ENCODE measurements around the gene CAMK2A. TPM values are rescaled to one million over a fixed set of nuclear protein-coding genes. Genes with fewer than 3 reads are reported as not detected.

Gene CAMK2A
- total RNA-seq, 1 experiment from 2014 or later, result 0.33 TPM

- Histone ChIP-seq H3K4me1 (ENCODE audit: insufficient read depth, low read length) (peaks cover 5% of the 10 kb centered on the region; the same call in 1 of the 2 replicates), H3K9ac (ENCODE audit: extremely low read depth, insufficient read length, low read length) (peak within 1 kb of the TSS; percentile 43), H2BK20ac (ENCODE audit: low read depth, low read length, poor library complexity, severe bottlenecking) (no peak within 1 kb of the TSS), H3K9me3 (ENCODE audit: control insufficient read depth, low read depth, low read length) (no peaks in the 10 kb centered on the region), H4K20me1 (ENCODE audit: control insufficient read depth, insufficient read depth, insufficient read length) (no peaks in the 10 kb centered on the region), H2AK5ac (ENCODE audit: insufficient read length, low read length) (no peak within 1 kb of the TSS), H4K8ac (replicated peaks; ENCODE audit: insufficient read length, low read depth, low read length) (no peak within 1 kb of the TSS), H2BK120ac (ENCODE audit: low read depth, low read length, poor library complexity, severe bottlenecking) (no peak within 1 kb of the TSS), H3K14ac (ENCODE audit: insufficient read depth, low read length) (no peak within 1 kb of the TSS), H3K23ac (ENCODE audit: insufficient read length, low read depth, low read length) (no peak within 1 kb of the TSS), H3K18ac (ENCODE audit: insufficient read length, low read depth, low read length) (peak within 1 kb of the TSS; percentile 23), H2BK5ac (ENCODE audit: insufficient read length, low read length) (no peak within 1 kb of the TSS), H3K4ac (ENCODE audit: low read depth, low read length) (no peak within 1 kb of the TSS), H3K4me2 (ENCODE audit: insufficient read depth, insufficient read length, low read length) (peak within 1 kb of the TSS; percentile 72), H3K56ac (ENCODE audit: insufficient read length, low read depth, low read length) (no peak within 1 kb of the TSS), H4K91ac (ENCODE audit: insufficient read length, low read depth, low read length) (no peak within 1 kb of the TSS), H4K5ac (ENCODE audit: insufficient read length, low read depth, low read length) (no peak within 1 kb of the TSS), H2BK15ac (ENCODE audit: low read depth, low read length) (no peak within 1 kb of the TSS), H3T11ph (ENCODE audit: low read length) (no peak within 1 kb of the TSS), H2BK12ac (ENCODE audit: insufficient read length, low read depth, low read length) (no peak within 1 kb of the TSS), H3K79me2 (ENCODE audit: insufficient read depth, low read length) (no peaks in the 10 kb centered on the region), H3K27me3 (ENCODE audit: insufficient read depth, low read length) (no peaks in the 10 kb centered on the region; the same call in 1 of the 2 replicates), H3K27ac (ENCODE audit: insufficient read length, low read depth, low read length) (no peak within 1 kb of the TSS), H3K79me1 (ENCODE audit: insufficient read depth, low read depth, low read length, poor library complexity, severe bottlenecking) (no peaks in the 10 kb centered on the region), H2AFZ (ENCODE audit: low read length) (peak within 1 kb of the TSS; percentile 63), H3K23me2 (ENCODE audit: insufficient read length, low read depth, low read length, poor library complexity, severe bottlenecking) (peaks cover 12% of the 10 kb centered on the region)
- no CpG with 5 or more reads among the region's 63 CpGs for WGBS (ENCODE audit: extremely low coverage, insufficient read length, low lambda C conversion rate)
- Mint-ChIP-seq H3K4me1 (peaks cover 46 to 59% of the 10 kb centered on the region in 2 experiments), H3K27ac (peak within 1 kb of the TSS; percentile 83 to 98 (median 91); a peak in 5 of 7 replicates), H3K4me3 (peak within 1 kb of the TSS; percentile 76 to 89), H3K9me3 (no peaks in the 10 kb centered on the region), H3K36me3 (ENCODE audit: insufficient read depth in 1 of 3, low read depth in 3 of 3) (no peaks in the 10 kb centered on the region), H3K27me3 (ENCODE audit: low read depth) (peaks cover 21% of the 10 kb centered on the region)
- DNase-seq, result peak; percentile 89
- TF ChIP-seq CTCF (conservative IDR thresholded peaks at IDR 0.05), result peak; percentile 56
Observed at GRCh38 chr5:150302301-150303069, 12.9 kb upstream of the CAMK2A start, which contains the start of gene ARSI. TSS of gene ARSI (minus strand) at chr5:150302905. CDS start at chr5:150302373, 532 bp downstream.

Measured in H9 (cell line).